Liver (tissue), 9 donors: Measurements from ENCODE around the gene RAD51B. TPM values are rescaled to one million over a fixed set of nuclear protein-coding genes. Genes with fewer than 3 reads are reported as not detected.

ENCODE experiments used
- DNase-seq: peaks from one replicate; pipeline ENCODE4 v3.0.0-alpha.2; 2017; ENCODE audit warnings: low spot score
- H3K27ac ChIP-seq, 2 donors: one replicate each; pipeline ENCODE4 v1.7.0; 2013; ENCODE audit warnings: inconsistent platforms in 2 of 2, low read length in 2 of 2, control low read depth in 1 of 2, low read depth in 1 of 2, mild to moderate bottlenecking in 1 of 2
- H3K27me3 ChIP-seq, 4 donors: one replicate each; pipeline versions ENCODE4 v1.6.1 to v1.7.0; 2013; ENCODE audit warnings: low read length in 3 of 4, inconsistent platforms in 1 of 4, mild to moderate bottlenecking in 1 of 4, moderate library complexity in 1 of 4; ENCODE audit not compliant: control insufficient read depth in 4 of 4, insufficient read depth in 4 of 4
- H3K36me3 ChIP-seq, 4 donors: one replicate each; pipeline versions ENCODE4 v1.6.1 to v1.7.0; 2013; ENCODE audit warnings: low read length in 3 of 4, mild to moderate bottlenecking in 3 of 4, low read depth in 1 of 4, moderate library complexity in 1 of 4; ENCODE audit not compliant: control insufficient read depth in 4 of 4, insufficient read depth in 3 of 4
- H3K4me1 ChIP-seq, 4 donors: one replicate each; pipeline versions ENCODE4 v1.6.1 to v1.7.0; 2013; ENCODE audit warnings: low read length in 3 of 4, mild to moderate bottlenecking in 3 of 4, moderate library complexity in 1 of 4; ENCODE audit not compliant: control insufficient read depth in 4 of 4, insufficient read depth in 4 of 4
- H3K4me3 ChIP-seq, 3 donors: one replicate each; pipeline versions ENCODE4 v1.6.1 to v1.7.0; 2013; ENCODE audit warnings: low read length in 3 of 3, control low read depth in 1 of 3, low read depth in 1 of 3, mild to moderate bottlenecking in 1 of 3
- H3K9ac ChIP-seq, 2 donors: one replicate each; pipeline ENCODE4 v1.7.0; 2013; ENCODE audit warnings: low read length in 2 of 2, mild to moderate bottlenecking in 2 of 2, moderate library complexity in 2 of 2, control low read depth in 1 of 2, low read depth in 1 of 2
- H3K9me3 ChIP-seq, 4 donors: one replicate each; pipeline versions ENCODE4 v1.6.1 to v1.7.0; 2013; ENCODE audit warnings: low read length in 3 of 4; ENCODE audit not compliant: control insufficient read depth in 4 of 4
- FOXA2 ChIP-seq: IDR thresholded peaks from 2 replicates; pipeline ENCODE4 v1.6.1; 2016; ENCODE audit warnings: antibody characterized with exemption
- GABPA ChIP-seq, 2 donors: IDR thresholded peaks in 1 of 2; conservative IDR thresholded peaks in 1 of 2; 2 replicates each; pipeline ENCODE4 v1.6.1; 2016; ENCODE audit warnings: antibody characterized with exemption in 2 of 2, mild to moderate bottlenecking in 1 of 2, moderate library complexity in 1 of 2
- HNF4A ChIP-seq, 2 donors: conservative IDR thresholded peaks; 2 replicates each; pipeline ENCODE4 v1.6.1; 2016; ENCODE audit warnings: antibody characterized with exemption in 2 of 2, mild to moderate bottlenecking in 2 of 2
- HNF4G ChIP-seq: IDR thresholded peaks from 2 replicates; pipeline ENCODE4 v1.6.1; 2016; ENCODE audit warnings: antibody characterized with exemption
- NR2F2 ChIP-seq: IDR thresholded peaks from 2 replicates; pipeline ENCODE4 v1.6.1; 2016; ENCODE audit warnings: antibody characterized with exemption
- RAD21 ChIP-seq, 2 donors: IDR thresholded peaks; 2 replicates each; pipeline ENCODE4 v1.6.1; 2016; ENCODE audit warnings: antibody characterized with exemption in 2 of 2, mild to moderate bottlenecking in 2 of 2
- REST ChIP-seq: IDR thresholded peaks from 2 replicates; pipeline ENCODE4 v1.6.1; 2016; ENCODE audit warnings: antibody characterized with exemption, mild to moderate bottlenecking
- RXRA ChIP-seq, 2 donors: IDR thresholded peaks; 2 replicates each; pipeline ENCODE4 v1.6.1; 2017 to 2018; ENCODE audit warnings: antibody characterized with exemption in 2 of 2, mild to moderate bottlenecking in 1 of 2
- SP1 ChIP-seq: IDR thresholded peaks from 2 replicates; pipeline ENCODE4 v1.6.1; 2018; ENCODE audit warnings: antibody characterized with exemption, mild to moderate bottlenecking
- TAF1 ChIP-seq: conservative IDR thresholded peaks from 2 replicates; pipeline ENCODE4 v1.6.1; 2016; ENCODE audit warnings: antibody characterized with exemption, mild to moderate bottlenecking
- ZBTB33 ChIP-seq: IDR thresholded peaks from 2 replicates; pipeline ENCODE4 v1.6.1; 2016; ENCODE audit warnings: antibody characterized with exemption
- WGBS: extraction: QIAGEN DNeasy Blood & Tissue Kit; methylation state at CpG from one replicate; pipeline ENCODE4 v1.1.7; 2013; 5-methylcytosine and 5-hydroxymethylcytosine counted together
- polyA plus RNA-seq, 2 donors: library from polyadenylated mRNA; stranded (reverse) in 1 of 2; unstranded in 1 of 2; fragments of 200-250 nt in 1 of 2; fragments of >200 nt in 1 of 2; fragmentation: Nextera tagmentation in 1 of 2; extraction: Ambion mirVana in 1 of 2; gene quantifications; one replicate each; pipeline versions ENCODE4 v1.2.1 to v1.2.3, GENCODE V29; 2013 to 2015
- total RNA-seq, 2 donors: library from RNA; depleted of rRNA; stranded (reverse); fragments of >200 nt; gene quantifications; one replicate each; pipeline ENCODE4 v1.2.3, GENCODE V29; 2014
- donor health status: healthy.
- donor health status: healthy.
- donor health status: healthy.
- donor health status: healthy.
- donor health status: healthy.

Gene RAD51B
- total and polyA plus RNA-seq, 4 donors: 0.81 to 12.9 (median 2.4) TPM

- H3K4me1 ChIP-seq: no peaks in the 10 kb centered on the region
- no peak overlapping the region for H3K9ac ChIP-seq
- no peaks in the 10 kb centered on the region for H3K36me3 ChIP-seq
- H3K27me3 ChIP-seq: no peaks in the 10 kb centered on the region
- no peak for TF ChIP-seq HNF4A (conservative IDR thresholded peaks at IDR 0.05)
- TF ChIP-seq REST: no peak
- no peak for TF ChIP-seq TAF1
- no peak for TF ChIP-seq SP1
- no peak for TF ChIP-seq RAD21 (IDR thresholded peaks at IDR 0.05)
- no peak for TF ChIP-seq HNF4G
- no peak for TF ChIP-seq ZBTB33
- TF ChIP-seq NR2F2: no peak
- no peak for TF ChIP-seq FOXA2
- no peak overlapping the region for H3K4me3 ChIP-seq
- WGBS: 85% methylated on average over 2 of the region's 2 CpGs
- H3K9me3 ChIP-seq: peaks cover 0 to 2% (median 1%) of the 10 kb centered on the region in 4 donors
- no peak overlapping the region for H3K27ac ChIP-seq
- no peak for DNase-seq
Observed at GRCh38 chr14:68033336-68033932, 213.9 kb downstream of the RAD51B start.

GRCh38 chr14:68034896-68035295, 215.3 kb downstream of the RAD51B start:
- no peaks in the 10 kb centered on the region for H3K36me3 ChIP-seq
- no peak for DNase-seq
- H3K27ac ChIP-seq: no peak overlapping the region
- H3K4me1 ChIP-seq: no peaks in the 10 kb centered on the region
- no peak for TF ChIP-seq SP1
- TF ChIP-seq GABPA (IDR thresholded peaks at IDR 0.05 in 1 of 2, conservative IDR thresholded peaks at IDR 0.05 in 1 of 2): no peak
- TF ChIP-seq HNF4G: no peak
- no peak overlapping the region for H3K9ac ChIP-seq
- peaks cover 0 to under 1% (median 0%) of the 10 kb centered on the region in 4 donors for H3K9me3 ChIP-seq
- no peaks in the 10 kb centered on the region for H3K27me3 ChIP-seq
- WGBS: 87% methylated on average over 2 of the region's 2 CpGs
- H3K4me3 ChIP-seq: no peak overlapping the region

- no peak overlapping the region for H3K27ac ChIP-seq
- no peak overlapping the region for H3K4me3 ChIP-seq
- WGBS: 88% methylated on average over 6 of the region's 6 CpGs
- no peak for TF ChIP-seq HNF4A (conservative IDR thresholded peaks at IDR 0.05)
- peak in 1 of 2 donors; percentile 11 for TF ChIP-seq RXRA (IDR thresholded peaks at IDR 0.05)
- H3K4me1 ChIP-seq: no peaks in the 10 kb centered on the region
- no peaks in the 10 kb centered on the region for H3K27me3 ChIP-seq
- no peak overlapping the region for H3K9ac ChIP-seq
- no peaks in the 10 kb centered on the region for H3K9me3 ChIP-seq
- no peaks in the 10 kb centered on the region for H3K36me3 ChIP-seq
- DNase-seq: no peak
Observed at GRCh38 chr14:68036202-68036601, 216.6 kb downstream of the RAD51B start.
